ENCODE measurements around the gene BFSP1.

The BFSP1 gene

DNA sequence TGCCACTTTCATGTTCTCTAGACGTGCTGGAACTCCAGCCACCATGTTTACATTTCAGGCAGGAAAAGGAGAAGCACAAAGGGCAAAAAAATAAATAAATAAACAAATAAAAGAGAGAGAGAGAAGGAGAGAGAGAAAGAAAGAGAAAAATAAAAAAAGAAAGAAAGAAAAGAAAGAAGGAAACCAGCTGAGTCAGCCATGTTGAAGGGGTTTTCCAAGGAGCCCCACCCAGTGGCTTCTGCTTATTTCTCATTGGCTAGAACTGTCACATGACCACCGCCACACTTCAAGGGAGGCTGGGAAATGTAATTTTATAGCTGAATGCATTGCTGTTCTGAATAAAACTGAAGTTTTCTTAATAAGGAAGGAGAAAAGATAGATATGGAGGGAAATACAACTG lies 71.1 kb downstream of the BFSP1 start:
- DNase-seq, result no peak

- DNase-seq, result peak; percentile 22
Observed at GRCh38 chr20:17457588-17458190, 73.5 kb downstream of the BFSP1 start.

DNA sequence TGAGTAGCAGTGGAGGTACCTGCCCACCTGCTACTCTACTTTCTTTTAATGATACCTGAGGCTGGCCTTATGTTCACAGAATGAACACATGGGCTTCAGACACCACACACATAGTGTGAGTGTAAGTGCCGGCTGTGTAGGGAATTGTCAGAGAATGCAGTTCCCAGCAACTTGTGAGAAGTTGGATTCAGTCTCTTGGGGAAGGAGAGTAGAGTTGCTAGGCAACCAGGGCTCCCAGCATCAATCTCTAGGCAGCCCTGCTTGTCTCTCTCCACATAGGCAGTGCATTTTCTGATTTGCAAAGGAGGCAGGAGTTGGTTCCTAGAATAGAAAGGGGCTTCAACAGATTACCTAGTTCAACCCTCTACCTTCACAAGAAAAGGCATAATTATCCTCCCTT lies 74.1 kb downstream of the BFSP1 start:
- no peak for DNase-seq

- DNase-seq, result no peak
Observed at GRCh38 chr20:17456279-17456678, 74.9 kb downstream of the BFSP1 start.

DNA sequence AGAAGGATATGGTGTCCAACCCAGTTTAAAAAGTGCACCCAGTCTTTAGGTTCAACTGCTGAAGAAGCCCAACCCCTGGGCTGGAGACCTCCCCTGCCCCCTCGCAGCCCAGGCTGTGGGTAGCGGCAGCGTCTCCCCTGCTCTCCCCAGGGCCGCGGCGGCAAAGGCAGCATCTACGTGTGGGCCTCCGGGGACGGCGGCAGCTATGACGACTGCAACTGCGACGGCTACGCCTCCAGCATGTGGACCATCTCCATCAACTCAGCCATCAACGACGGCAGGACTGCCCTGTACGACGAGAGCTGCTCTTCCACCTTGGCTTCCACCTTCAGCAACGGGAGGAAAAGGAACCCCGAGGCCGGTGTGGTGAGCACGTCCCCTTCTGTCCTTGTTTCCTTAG lies 77.6 kb downstream of the BFSP1 start:
- DNase-seq, result no peak

- no peak for DNase-seq
Observed at GRCh38 chr20:17452441-17452840, 78.7 kb downstream of the BFSP1 start.

DNA sequence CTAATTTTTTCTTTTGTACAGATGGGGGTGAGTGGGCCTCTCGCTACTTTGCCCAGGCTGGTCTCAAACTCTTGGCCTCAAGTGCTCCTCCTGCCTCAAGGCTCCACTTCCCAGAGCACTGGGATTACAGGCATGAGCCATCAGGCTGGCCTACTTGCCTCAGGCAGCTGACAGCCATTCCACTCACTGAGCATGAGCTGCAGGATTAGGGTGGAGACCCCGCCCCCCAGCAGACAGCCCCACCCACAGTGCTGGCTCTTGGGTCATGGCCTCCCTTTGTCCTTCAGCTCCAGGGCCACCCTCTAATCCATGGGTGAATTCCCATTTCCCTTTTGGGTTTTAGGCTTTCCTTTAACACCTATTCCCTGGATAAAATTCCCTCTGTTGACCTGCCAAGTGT lies 82.1 kb downstream of the BFSP1 start:
- no peak for DNase-seq

- DNase-seq, result no peak
Observed at GRCh38 chr20:17448071-17448470, 83.1 kb downstream of the BFSP1 start.

DNA sequence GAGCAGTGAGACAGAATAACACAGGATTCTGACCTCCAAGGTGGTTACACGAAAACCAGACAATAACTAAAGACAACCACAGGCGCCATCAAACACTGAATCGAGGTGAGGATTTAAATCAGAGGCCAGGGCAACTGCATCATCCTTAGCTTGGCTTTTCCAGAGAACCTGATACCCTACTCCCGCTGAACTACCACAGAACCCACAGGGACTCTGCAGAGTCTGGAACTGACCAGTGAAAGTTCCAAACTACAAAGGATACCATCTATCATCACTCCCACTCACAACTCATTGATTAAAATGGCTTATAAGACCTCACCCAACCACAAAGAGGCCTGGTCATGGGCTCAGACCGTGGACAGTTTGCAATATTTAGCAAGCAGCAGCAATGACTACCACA lies 85.0 kb downstream of the BFSP1 start:
- DNase-seq, result no peak

DNA sequence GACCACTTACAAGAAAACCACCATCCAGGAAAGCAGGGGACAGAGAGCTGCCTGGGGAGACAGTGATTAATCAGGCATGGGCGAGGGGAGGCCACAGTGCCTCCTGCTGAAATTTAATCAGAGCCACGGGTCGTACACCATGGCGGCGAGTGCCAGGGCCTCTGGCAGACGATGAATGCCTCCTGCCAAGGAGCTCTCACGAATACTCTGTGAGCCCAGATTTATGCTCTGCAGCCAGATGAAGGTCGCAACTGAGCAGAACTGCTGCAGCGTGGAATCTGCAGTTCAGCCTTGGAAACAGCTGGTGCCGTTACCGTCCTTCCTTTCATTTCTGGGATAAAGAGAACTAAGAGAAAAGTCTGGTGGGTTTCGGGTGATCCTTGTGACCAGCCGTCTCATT lies 85.6 kb downstream of the BFSP1 start:
- DNase-seq, result no peak

DNA sequence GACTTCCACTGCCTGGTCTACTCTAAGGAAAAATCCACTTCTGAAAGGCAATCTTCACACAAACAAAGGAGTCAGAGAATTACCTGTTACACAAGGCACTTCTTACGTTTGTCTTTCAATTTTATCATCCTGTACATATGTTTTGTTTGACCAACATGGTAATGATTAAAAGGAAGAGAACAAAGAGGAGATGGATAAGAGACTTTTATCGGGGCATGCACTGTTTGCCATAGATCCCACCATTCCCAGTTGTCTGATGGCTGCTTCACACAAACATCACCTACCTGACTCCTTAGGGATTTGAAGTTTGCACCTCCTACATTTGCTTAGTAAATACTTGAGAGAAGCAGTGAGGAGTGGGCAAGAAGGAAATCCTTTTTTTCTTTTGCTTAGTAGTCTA lies 87.1 kb downstream of the BFSP1 start:
- no peak for DNase-seq

Measured in fibroblast of skin of scalp (primary cell).